ENCODE results near the gene FEM1A.
A peak's percentile ranks its signal among the peaks of the same experiment; 100 is the strongest.

GRCh38 chr19:4803736-4804695 lies 12.5 kb downstream of the FEM1A start:
- TF ChIP-seq CTCF (IDR thresholded peaks at IDR 0.05) (peak; percentile 65 to 87 (median 77)), POLR2A (IDR thresholded peaks at IDR 0.05) (no peak)

All from heart left ventricle (tissue), 13 donors.